Measurements from ENCODE around the gene DVL2. TPM values are rescaled to one million over a fixed set of nuclear protein-coding genes. Genes with fewer than 3 reads are reported as not detected.

The DVL2 gene
- 106 and 115 TPM in 2 replicates for total RNA-seq

DNA sequence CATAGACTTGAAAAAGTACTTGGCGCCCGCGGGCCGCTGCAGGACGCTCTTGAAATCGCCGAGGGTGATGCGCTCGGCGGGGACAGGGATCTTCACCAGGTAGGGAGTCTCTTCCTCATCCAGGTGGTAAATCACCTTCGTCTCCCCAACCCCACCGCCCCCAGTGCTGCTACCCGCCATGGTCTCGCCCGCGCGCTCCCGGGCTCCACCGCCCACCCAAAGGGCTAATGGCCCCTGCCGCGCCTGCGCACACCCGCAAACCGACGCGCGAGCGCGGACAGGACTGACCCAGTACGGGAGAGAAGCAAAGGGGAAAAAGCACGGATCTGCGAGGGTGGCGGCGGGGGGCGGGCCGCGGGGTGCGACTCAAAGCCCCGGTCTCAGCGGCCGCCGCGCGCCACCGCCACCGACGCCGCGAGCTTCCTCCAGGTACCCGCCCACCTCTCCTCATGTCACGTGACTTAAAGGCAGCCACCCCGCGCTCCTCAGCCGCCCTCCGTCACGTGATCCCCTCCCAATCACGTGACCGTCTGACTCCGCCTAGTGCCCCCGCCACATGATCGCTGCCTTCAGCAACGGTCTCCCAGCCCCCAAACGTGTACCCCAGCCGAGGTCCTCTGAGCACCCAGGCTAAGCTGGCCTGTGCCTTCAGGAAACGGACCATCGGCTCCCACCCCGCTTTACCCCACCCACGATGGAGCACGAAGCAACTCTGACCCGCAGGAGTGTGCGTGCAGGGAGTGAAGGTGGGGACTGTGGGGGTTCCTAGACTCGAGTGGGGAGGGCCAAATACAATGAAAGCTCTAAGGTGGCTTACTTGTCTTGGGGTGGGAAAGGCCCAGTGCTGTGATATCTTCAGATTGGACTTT is at the start of gene DVL2:
Gene DVL2, minus strand, starts transcription at position 435 of the 869 bp plus-strand sequence. Its CDS starts 255 bp downstream, at position 180.

DNA sequence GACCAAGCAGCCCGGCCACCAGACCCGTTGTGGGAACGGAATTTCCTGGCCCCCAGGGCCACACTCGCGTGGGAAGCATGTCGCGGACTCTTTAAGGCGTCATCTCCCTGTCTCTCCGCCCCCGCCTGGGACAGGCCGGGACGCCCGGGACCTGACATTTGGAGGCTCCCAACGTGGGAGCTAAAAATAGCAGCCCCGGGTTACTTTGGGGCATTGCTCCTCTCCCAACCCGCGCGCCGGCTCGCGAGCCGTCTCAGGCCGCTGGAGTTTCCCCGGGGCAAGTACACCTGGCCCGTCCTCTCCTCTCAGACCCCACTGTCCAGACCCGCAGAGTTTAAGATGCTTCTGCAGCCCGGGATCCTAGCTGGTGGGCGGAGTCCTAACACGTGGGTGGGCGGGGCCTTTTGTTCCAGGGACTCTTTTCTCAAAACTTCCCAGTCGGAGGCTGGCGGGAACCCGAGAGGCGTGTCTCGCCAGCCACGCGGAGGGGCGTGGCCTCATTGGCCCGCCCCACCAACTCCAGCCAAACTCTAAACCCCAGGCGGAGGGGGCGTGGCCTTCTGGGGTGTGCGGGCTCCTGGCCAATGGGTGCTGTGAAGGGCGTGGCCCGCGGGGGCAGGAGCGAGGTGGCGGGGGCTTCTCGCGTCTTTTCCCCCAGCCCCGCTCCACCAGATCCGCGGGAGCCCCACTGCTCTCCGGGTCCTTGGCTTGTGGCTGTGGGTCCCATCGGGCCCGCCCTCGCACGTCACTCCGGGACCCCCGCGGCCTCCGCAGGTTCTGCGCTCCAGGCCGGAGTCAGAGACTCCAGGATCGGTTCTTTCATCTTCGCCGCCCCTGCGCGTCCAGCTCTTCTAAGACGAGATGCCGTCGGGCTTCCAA is 47.0 kb upstream of the DVL2 start, which contains the start of gene SLC2A4:
Gene SLC2A4, plus strand, starts transcription at position 645 of the 879 bp plus-strand sequence. Its CDS starts 217 bp downstream, at position 862.

DNA sequence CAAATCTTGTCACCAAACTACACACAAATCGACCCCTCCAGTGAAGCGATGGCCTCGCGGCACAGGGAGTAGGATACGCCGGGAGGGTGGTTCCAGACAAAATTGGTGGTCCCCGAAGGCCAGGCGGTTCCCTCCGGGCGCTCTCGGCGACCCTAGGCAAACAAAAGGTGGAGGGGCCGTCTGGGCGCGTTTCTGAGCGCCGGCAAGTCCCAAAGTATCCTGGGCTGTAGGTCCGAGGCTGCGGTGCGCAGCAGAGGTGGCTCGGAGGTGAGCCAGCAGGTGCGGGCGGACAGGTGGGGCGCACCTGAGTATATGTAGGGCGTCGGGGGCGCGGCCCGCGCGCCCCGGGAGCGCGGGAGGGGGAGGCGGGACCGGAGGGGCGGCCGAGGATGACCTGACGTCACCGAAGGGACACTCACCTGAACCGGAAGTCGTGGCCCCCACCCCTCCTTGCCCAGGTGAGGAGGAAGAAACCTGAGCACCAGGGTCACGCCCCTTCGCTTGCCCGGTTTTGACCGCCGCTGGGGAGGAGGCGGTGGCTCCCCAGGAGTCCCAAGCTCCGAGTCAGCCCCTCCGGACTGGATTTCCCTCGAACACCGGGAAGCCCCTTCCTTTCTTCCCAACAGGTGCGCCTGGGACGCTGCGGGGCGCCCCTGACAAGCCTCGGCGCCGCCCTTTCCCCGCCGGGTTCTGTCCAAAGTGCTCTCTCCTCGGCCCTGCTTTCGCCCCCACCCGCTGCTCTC is 28.0 kb upstream of the DVL2 start, which contains the start of gene CLDN7:
Gene CLDN7, minus strand, starts transcription at position 287 of the 743 bp plus-strand sequence. CDS start 435 bp downstream, outside the sequence.

DNA sequence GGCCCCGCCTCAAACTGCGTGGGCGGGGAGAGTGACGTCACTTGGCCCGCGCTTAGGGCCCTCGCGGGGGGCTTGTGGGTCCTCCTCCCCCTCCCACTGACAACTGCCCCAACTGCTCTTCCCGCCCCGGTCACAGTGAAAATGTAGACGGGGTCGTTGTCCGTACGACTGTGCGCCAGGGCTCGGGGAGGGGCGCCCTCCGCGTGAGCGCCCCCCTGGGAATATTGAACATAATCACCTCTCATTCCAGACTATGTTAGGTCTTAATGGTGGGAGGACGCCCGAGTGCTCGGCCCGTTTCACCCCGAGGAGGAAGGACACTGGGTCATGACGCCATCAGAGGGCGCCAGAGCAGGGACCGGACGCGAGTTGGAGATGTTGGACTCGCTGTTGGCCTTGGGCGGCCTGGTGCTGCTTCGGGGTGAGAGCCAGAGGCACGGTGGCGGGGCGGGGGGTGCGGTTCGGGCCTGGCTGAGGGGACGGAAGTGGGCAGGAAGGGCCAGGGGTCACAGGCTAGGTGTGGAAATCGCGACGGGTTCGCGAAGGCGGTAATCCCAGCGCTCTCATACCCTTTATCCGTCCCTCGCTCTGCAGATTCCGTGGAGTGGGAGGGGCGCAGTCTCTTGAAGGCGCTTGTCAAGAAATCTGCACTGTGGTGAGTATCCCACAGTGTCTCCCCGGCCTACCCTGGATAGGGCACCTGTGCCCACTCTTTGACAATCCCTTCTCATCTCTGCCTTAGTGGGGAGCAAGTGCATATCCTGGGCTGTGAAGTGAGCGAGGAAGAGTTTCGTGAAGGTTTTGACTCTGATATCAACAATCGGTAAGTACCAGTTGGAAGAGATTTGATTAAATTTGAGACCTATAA is 18.1 kb upstream of the DVL2 start, which contains the start of gene ELP5:
Gene ELP5, plus strand, starts transcription at position 40 of the 868 bp plus-strand sequence. Its CDS starts 336 bp downstream, at position 376.

DNA sequence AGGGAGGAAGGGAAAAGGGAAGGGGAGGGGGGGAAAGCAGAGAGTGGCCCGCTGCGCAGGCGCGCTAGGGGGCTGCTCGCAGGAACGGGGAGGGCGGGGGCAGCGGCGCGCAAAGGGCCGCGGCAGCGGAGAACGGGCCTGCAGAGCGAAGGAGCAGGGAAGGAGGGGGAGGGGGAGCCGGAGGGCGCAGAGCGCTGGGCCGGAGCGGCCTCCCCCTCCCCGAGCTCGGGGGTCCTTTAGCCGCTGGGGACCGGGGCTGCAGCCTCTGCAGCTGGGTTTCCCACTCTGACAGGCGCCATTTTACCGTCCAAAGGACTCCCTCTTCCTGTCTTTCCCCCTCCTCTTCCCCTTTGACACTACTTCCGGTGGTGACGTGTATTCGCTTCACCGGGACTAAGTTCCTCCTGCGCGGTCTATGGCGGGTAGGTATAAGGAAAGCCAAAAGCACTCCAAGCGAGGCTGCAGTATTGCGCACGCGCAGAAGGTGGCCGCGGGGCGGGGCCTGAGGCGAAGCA is 17.4 kb upstream of the DVL2 start, which contains the start of gene CTDNEP1:
Gene CTDNEP1, minus strand, starts transcription at position 74 of the 515 bp plus-strand sequence. CDS start 438 bp downstream, outside the sequence.

DNA sequence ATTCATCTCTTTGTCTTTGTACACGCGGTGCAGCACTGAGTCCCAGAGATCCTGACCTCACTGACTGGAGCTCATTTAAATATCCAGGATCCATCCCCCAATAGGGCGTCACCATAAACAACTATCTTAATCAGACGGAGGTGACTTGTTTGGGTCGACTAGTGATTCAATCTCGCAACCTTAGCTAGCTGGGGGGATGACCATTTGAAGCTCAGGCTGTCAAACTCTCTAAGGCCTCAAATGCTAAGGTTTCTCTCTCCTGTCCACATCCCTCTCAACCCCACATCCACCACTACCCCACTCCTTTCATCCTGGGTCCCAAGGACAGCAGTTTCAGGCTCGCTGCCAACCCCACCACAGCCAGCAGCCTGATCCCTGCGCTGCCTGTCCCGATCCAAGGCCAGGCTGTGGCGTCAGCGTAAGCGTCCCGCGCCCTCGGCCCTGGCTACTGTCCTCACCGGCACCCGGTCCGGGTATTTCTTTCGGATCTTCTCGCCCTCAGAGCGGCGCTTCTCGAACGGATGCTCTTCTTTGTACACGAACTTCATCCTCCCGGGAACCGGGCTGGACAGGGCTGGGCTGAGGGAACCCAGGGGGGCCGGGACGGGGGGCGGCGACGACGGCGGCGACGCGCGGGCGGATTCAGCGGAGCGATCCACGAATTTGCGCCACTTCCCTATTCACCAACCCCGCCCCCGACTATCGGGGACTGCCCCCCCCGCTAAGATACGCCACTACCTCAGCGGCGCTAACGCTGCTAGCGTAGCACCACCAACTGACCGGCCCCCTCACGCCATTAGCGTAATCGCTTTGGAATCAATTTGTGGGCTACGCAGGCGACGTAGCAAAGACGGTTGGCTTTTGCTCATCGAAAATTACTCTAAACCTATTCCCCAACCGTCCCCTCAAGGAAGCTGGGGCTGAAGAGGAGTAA is 7.7 kb upstream of the DVL2 start, which contains the start of gene GABARAP:
Gene GABARAP, minus strand, starts transcription at position 667 of the 934 bp plus-strand sequence. Its CDS starts 119 bp downstream, at position 548.

DNA sequence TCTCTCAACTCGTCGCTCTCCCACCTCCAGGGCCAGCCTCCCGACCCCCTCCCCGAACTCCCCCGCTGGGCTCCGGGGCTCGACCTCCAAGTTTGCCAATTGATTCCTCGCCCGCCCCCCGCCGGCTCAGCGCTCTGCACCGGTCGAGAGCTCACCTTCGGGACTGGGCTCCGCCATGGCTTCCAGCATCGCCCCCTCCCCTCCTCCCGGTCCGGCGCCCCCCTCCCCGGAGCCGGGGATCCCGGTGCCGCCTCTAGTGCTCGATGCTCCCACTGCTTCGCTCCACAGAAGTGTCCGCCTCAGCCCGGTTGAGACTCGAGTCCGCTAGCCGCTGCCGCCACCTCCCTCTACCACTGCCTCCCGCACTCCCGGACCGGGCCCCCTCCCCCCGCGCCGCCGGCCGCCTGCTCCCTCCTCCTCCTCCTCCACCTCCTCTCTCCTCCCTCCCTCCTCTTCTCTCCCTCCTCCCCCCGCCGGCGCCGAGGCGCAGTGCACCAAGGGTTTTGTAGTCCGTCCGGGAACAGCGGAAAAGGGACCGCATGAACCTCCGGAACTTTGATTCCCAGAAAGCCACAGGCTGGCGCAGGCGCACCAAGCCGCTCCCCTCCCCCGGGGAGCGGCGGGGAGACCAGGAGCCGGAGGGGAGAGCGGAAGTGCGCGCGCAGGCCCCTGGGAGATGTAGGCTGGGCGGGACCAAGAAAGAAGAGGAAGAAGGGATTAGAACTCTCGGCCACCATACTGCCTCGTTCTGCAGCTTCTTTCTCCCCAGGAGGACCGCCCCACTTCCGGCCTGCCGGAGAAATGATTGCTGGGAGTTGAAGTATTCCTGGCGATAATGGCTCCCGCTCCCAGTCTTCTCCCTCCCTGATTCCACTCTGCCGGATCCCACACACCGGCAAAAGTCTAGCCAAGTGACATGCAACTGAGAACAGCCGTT is 5.0 kb upstream of the DVL2 start, which contains the start of gene PHF23:
Gene PHF23, minus strand, starts transcription at position 367 of the 937 bp plus-strand sequence. Its CDS starts 178 bp downstream, at position 189.

DNA sequence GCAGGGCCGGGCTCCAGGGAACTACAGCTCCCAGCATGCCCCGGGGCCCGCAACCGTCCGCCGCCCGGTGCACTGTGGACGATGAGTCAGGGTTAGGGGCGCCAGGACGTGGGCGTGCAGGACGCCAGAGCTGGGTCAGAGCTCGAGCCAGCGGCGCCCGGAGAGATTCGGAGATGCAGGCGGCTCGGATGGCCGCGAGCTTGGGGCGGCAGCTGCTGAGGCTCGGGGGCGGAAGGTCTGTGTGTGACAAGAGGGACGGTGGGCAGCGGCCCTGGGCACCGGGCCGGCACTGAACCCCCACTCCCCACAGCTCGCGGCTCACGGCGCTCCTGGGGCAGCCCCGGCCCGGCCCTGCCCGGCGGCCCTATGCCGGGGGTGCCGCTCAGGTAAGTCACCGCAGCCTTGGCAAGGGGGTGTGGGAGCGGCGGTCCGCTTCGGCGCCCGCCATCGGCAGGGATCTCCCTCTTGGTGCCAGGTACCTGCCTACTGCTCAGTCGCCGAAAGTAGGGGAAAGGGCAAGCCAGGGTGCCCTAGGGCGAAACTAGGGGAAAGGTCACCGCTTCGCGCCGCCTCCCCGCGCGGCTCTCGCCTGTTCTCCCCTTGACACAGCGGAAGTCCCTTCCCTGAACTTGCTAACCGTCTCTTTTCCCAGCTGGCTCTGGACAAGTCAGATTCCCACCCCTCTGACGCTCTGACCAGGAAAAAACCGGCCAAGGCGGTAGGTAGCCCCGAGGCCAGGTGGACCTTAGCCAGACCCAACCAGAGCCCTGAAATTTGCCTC is 14.3 kb downstream of the DVL2 start, which contains the start of the genes ACADVL and DLG4:
Gene ACADVL, plus strand, starts transcription at position 127 of the 781 bp plus-strand sequence. Its CDS starts 47 bp downstream, at position 174.
Gene DLG4, minus strand, starts transcription at position 25 of the 781 bp plus-strand sequence.

DNA sequence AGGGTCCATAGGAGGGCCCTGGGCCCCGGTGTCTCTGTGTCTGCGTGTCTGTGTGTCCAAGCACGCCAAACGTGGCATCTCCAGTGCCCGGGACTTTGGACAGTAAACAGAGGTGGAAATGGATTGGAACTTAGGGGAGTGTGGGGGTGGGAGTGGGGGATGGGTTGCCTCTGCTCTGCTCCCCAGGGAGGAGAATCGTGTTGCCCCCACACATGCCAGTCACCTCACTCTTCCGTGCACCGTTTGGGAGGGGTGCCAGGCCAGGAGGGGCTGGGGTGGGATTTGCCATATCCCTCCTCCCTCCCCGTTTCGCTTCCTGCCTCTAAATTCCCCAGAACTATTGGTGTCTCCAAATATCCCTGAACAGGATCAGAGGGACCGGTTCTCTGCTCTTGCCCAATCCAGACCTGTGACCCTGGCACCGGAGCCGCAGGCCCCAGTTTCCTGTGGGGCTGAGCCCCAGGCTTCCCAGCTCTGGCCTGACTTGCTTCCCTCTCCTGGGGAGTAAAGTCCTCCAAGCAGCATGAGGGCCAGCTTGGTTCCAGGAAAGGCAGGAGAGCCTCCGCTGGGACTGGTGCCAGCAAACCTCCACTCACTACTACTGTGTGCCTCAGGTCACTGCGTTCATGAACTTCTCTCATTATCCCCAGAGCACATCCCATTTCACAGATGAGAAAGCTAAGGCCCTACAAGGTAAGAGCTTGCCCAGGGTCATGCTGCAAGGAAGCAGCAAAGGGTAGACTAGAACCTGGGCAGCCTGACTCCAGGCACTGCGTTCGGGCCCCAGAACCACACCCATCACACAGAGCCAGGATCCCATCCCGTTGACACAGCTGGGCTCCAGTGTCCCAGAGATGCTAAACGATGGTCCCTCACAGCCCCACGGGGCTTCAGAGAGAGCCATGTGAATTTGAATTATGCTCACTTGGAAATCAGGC is 54.7 kb downstream of the DVL2 start, which contains the start of gene ASGR1:
Gene ASGR1, minus strand, starts transcription at position 54 of the 938 bp plus-strand sequence. CDS start 807 bp downstream, outside the sequence.

Other genes with a start within 250 kb of the DVL2 start
- 0.09 TPM in 1 of 2 replicates, not detected in the other for gene ALOX12, start 238.5 kb downstream of the DVL2 start, total RNA-seq
- 28.1 and 30.4 TPM in 2 replicates for gene RNASEK, start 221.9 kb downstream of the DVL2 start, total RNA-seq
- under 0.01 and 0.16 TPM in 2 replicates for gene BCL6B, start 211.5 kb downstream of the DVL2 start, total RNA-seq
- gene SLC16A13, start 198.5 kb downstream of the DVL2 start, total RNA-seq: 0.26 and 0.47 TPM in 2 replicates
- 0.16 and 0.26 TPM in 2 replicates for gene SLC16A11, start 190.4 kb downstream of the DVL2 start, total RNA-seq
- gene CLEC10A, start 154.3 kb downstream of the DVL2 start, total RNA-seq: not detected in 2 replicates
- gene ASGR2, start 119.7 kb downstream of the DVL2 start, total RNA-seq: not detected in 2 replicates
- gene ASGR1, start 55.1 kb downstream of the DVL2 start, total RNA-seq: 0.86 and 1.6 TPM in 2 replicates
- gene DLG4, start 14.7 kb downstream of the DVL2 start, total RNA-seq: 14.3 and 16.3 TPM in 2 replicates
- 233 and 286 TPM in 2 replicates for gene ACADVL, start 14.6 kb downstream of the DVL2 start, total RNA-seq
- 29.5 and 39.6 TPM in 2 replicates for gene PHF23, start 4.9 kb upstream of the DVL2 start, total RNA-seq
- gene GABARAP, start 7.9 kb upstream of the DVL2 start, total RNA-seq: 192 and 205 TPM in 2 replicates
- gene CTDNEP1, start 17.2 kb upstream of the DVL2 start, total RNA-seq: 19.1 and 23.0 TPM in 2 replicates
- gene ELP5, start 17.7 kb upstream of the DVL2 start, total RNA-seq: 19.9 and 22.9 TPM in 2 replicates
- gene CLDN7, start 28.0 kb upstream of the DVL2 start, total RNA-seq: 4.2 and 16.5 TPM in 2 replicates
- gene SLC2A4, start 47.2 kb upstream of the DVL2 start, total RNA-seq: 0.09 and 0.16 TPM in 2 replicates
- 0.09 TPM in 1 of 2 replicates, not detected in the other for gene YBX2, start 60.1 kb upstream of the DVL2 start, total RNA-seq
- 435 and 499 TPM in 2 replicates for gene EIF5A, start 73.1 kb upstream of the DVL2 start, total RNA-seq
- gene GPS2, start 80.8 kb upstream of the DVL2 start, total RNA-seq: 22.5 and 47.1 TPM in 2 replicates
- gene NEURL4, start 94.8 kb upstream of the DVL2 start, total RNA-seq: 18.9 and 25.7 TPM in 2 replicates
- gene ACAP1, start 102.0 kb upstream of the DVL2 start, total RNA-seq: 3.3 and 5.2 TPM in 2 replicates
- gene KCTD11, start 117.6 kb upstream of the DVL2 start, total RNA-seq: 4.6 and 5.4 TPM in 2 replicates
- gene TMEM95, start 120.6 kb upstream of the DVL2 start, total RNA-seq: not detected in 2 replicates
- gene TNK1, start 146.6 kb upstream of the DVL2 start, total RNA-seq: 0.09 and 0.32 TPM in 2 replicates
- 15.5 and 15.9 TPM in 2 replicates for gene PLSCR3, start 160.0 kb upstream of the DVL2 start, total RNA-seq
- 70.3 and 140 TPM in 2 replicates for gene TMEM256, start 169.6 kb upstream of the DVL2 start, total RNA-seq
- gene NLGN2, start 173.3 kb upstream of the DVL2 start, total RNA-seq: 6.8 and 7.1 TPM in 2 replicates
- gene SPEM1, start 185.8 kb upstream of the DVL2 start, total RNA-seq: 0.16 TPM in 1 of 2 replicates, not detected in the other
- not detected in 2 replicates for gene SPEM2, start 191.1 kb upstream of the DVL2 start, total RNA-seq
- gene SPEM3, start 194.3 kb upstream of the DVL2 start, total RNA-seq: not detected in 2 replicates
- gene TMEM102, start 200.9 kb upstream of the DVL2 start, total RNA-seq: 0.60 and 2.4 TPM in 2 replicates
- 1.0 and 1.1 TPM in 2 replicates for gene FGF11, start 205.0 kb upstream of the DVL2 start, total RNA-seq
- gene CHRNB1, start 210.5 kb upstream of the DVL2 start, total RNA-seq: 8.8 and 10.1 TPM in 2 replicates
- 12.5 and 16.4 TPM in 2 replicates for gene ZBTB4, start 245.1 kb upstream of the DVL2 start, total RNA-seq
- gene SLC35G6, start 246.9 kb upstream of the DVL2 start, total RNA-seq: not detected in 2 replicates
- gene POLR2A, start 249.8 kb upstream of the DVL2 start, total RNA-seq: 107 and 113 TPM in 2 replicates

All from bronchial smooth muscle cell (primary cell).